Measurements from ENCODE around the gene MYH8.

Gene MYH8

GRCh38 chr17:10421900-10422542 lies at the start of gene MYH8:
Gene MYH8 (minus strand): TSS chr17:10421950. CDS start chr17:10420227, 1,723 bp downstream.
- DNase-seq (ENCODE audit: low read depth): no peak

GRCh38 chr17:10469459-10469858 lies 47.7 kb upstream of the MYH8 start, which contains the start of gene MYH4:
Gene MYH4 (minus strand): TSS chr17:10469559. CDS start chr17:10466745, 2,814 bp downstream.
- no peak for DNase-seq (ENCODE audit: low read depth)

- no peak for DNase-seq (ENCODE audit: low read depth)
Measured at GRCh38 chr17:10463402-10463801, 41.7 kb upstream of the MYH8 start.

DNA sequence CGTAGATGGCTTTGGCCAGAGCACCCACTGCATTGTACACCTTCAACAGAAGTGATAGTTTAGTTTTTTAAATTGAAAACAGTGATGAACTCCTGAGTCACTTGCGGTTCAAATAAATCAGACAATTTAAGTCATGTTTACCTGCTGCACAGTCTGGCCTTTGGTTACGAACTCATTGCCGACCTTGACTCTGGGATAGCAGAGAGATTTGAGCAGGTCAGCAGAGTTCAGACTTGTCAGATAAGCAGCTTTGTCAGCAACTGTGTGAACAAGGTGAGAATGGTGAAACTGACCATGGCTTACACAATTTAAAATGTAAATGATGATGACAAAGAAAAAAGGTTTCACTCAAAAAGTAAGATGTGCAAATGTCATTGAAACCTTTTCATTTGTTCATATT lies 38.3 kb upstream of the MYH8 start:
- no peak for DNase-seq (ENCODE audit: low read depth)

DNA sequence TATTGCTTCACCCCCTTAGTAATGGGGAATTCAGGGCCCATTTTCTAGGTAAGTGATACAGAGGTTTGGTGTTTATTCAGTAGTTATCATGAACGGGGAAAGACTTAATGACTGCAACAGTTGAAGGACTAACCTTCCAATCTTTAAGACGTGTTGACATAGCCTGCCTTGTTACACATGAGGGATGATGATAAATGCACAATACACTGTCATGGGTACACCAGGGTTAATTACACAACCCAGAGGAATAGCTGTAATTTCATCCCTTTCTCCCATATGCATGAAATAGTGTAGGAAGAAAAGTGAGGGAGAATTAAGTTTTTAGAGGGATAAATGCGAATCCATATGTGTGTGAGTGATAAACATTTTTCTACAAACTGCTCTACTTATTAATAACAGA lies 37.0 kb upstream of the MYH8 start:
- no peak for DNase-seq (ENCODE audit: low read depth)

DNA sequence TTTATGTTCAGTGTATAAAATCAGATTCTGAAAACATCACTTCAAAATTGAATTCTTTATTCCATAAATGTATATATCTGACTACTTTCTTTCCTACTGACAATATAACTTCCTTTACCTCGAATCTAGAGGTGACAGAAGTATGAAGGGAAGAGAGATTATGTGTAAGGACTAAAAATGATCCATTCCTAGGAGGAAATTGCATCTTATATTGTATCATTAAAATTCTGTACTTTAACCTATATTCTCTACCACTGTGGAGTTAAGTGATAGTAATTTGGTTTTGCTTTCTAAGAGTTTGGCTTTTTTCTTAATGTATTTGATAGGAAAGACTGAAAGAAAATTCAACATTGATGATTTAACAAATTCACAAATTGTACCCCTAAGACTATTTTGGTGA lies 36.2 kb upstream of the MYH8 start:
- no peak for DNase-seq (ENCODE audit: low read depth)

GRCh38 chr17:10447026-10447931 lies 25.5 kb upstream of the MYH8 start:
- DNase-seq (ENCODE audit: low read depth): no peak

GRCh38 chr17:10439816-10440215 lies 18.1 kb upstream of the MYH8 start:
- DNase-seq (ENCODE audit: low read depth): no peak

DNA sequence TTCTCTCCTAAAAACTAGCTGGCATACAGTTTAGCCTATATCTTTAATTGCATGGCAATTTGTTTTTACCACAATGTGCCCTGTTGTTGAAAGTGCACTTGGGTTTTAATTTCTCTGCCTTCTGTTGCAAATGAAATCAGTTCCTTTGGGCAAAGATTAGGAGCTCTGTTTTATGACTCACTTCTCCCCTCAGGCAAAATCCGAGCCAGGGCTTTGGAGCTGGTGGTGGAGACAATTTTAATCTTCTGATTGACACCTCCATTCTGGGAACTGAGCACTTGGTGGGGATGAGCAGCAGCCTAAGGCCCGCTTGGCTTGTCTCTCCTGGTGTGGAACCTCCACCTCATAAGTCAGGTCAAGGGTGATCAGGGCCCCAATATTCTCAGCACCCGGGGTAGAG lies 13.3 kb upstream of the MYH8 start:
- no peak for DNase-seq (ENCODE audit: low read depth)

DNA sequence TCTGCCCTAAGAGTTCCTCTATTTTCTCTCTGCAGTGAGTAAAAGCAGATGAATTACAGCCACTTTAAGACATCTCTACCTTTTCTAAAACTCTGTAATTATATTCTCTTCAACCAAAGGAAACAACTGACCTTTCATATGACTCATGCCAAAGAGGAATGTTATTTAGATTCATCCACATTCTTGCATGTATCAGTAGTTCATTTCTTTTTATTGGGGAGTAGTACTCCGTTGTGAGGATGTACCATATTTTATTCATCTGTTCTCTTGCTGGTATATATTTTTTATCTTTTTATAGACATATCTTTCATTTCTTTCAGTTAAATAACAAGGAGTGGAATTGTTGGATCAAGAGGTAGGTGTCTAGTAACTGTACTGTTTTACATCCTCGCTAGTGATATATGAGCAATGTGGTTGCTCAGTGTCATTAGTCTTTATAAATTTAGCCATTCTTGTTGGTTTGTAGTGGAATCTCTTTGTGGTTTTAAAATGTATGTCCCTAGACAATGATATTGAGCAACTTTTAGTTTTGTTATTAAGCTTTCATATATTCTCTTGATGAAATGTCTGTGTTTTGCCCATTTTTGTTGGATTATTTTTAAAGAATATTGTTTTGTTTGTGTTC lies 7.8 kb upstream of the MYH8 start:
- peak; percentile 2 for DNase-seq (ENCODE audit: low read depth)

DNA sequence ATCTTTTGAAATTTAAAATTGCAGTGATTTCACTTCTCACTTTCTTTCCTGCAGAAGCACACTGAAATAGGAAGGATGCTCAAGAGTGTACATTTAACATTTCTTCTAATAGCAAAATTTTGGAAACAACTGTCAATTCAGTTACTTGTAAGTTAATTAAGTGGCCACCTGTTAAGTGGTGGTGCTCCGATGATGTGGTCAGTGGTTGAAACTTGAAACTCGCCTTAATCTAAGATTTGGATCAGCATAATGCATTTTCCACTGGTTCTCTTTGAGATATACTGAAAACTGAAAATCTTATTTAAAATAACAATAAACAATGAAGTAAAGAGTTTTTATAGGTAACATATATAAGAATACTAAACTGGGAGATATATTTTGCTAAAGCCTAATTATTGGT lies 7.0 kb upstream of the MYH8 start:
- no peak for DNase-seq (ENCODE audit: low read depth)

- DNase-seq (ENCODE audit: low read depth): no peak
Measured at GRCh38 chr17:10421211-10421610, 539 bp downstream of the MYH8 start.

DNA sequence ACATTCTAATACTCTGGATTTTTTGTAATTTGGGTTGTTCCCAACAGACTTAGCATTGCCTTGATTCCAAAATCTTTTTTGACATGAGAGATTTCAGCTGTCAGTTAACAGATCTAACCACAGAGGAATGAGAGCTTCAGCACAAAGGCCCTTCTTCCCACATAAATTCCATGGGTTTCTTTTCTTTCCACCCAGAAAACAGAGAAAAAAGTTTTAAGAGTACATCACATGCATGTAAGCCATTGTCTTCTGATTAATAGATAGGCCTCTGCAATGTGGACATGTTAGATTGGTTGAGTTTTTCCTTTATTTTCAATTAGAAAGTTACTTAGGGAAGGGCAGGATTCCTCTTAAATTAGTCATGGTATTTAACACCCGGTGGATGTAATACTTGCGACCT lies 939 bp downstream of the MYH8 start:
- no peak for DNase-seq (ENCODE audit: low read depth)

- DNase-seq (ENCODE audit: low read depth): no peak
Measured at GRCh38 chr17:10417431-10417830, 4.3 kb downstream of the MYH8 start.

GRCh38 chr17:10415161-10415560 lies 6.6 kb downstream of the MYH8 start:
- DNase-seq (ENCODE audit: low read depth): no peak

DNA sequence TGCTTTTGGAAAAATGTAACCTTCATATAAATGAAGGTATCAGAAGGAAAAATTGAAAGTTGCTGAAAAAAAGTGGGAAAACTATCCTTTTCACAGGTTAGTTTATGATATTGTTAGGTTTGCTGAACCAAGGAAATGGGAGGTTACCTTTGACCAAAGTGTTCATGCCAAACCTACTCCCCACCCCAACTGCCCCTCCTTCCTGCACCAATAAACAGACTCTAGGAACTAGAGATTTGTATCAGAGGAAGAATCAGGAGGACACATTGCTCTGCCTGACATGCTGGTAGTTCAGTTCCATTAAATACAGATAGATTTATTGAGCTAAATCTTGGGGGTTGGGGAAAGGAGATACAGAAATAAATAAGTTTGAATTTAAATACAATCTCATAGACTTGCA lies 18.2 kb downstream of the MYH8 start:
- no peak for DNase-seq (ENCODE audit: low read depth)

DNA sequence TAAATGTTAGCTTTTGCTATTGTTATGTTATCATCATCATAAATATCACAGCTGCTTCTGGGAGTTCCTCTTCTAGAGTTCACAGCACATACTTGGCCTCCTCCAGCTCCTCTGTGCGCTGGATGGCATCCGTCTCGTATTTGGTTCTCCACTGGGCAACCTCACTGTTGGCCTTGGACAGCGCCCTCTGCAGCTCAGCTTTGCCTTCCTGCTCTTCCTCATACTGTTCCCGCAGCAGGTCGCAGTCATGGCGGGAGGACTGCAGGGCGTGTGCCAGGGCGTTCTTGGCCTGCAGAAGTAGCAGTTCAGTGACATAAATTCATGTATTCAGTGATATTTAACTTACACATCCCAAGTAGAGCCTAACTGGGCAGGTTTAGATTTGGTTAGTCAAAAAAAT lies 23.4 kb downstream of the MYH8 start:
- no peak for DNase-seq (ENCODE audit: low read depth)

DNA sequence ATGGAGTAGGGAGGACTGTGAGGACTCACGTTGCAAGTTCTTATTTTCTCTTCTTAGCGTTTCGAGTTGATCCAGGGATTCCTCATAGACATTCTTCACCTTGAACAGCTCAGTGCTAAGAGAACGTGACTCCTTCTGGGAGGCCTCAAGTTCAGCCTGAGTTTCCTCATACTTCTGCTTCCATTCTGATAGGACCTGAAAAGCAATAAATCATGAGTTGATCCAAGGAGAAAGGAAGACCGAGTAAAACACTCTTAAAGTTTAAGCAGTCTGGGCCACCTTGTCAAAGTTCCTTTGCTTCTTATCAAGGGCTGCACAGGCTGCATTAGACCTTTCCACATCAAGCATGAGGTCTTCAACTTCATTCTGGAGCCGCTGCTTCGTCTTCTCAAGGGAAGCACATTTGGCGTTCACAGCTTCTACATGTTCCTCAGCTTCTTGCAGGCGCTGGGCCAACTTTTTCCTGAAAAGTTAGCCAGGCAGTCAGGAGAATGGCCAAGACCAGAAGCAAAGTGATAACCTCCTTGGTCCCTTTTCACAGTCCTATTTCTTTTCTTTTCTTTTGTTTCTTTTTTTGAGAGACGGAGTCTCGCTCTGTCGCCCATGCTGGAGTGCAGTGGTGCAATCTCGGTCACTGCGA lies 25.1 kb downstream of the MYH8 start:
- no peak for DNase-seq (ENCODE audit: low read depth)

- no peak for DNase-seq (ENCODE audit: low read depth)
Measured at GRCh38 chr17:10394201-10394887, 27.4 kb downstream of the MYH8 start.

DNA sequence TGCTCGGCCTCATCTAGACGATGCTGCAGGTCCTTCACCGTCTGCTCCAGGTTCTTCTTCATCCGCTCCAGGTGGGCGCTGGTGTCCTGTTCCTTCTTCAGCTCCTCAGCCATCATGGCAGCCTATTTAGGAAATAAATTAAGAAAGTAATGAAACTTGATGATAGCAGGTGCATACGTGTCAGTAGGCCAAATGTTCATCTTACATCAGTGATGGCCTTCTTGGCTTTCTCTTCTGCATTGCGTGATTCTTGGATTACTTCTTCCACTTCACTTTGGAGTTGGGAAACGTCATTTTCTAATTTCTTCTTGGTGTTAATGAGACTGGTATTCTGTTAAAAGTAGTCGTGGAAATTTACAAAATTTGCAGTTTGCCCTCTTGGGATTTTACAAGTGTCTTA lies 28.9 kb downstream of the MYH8 start:
- DNase-seq (ENCODE audit: low read depth): no peak

DNA sequence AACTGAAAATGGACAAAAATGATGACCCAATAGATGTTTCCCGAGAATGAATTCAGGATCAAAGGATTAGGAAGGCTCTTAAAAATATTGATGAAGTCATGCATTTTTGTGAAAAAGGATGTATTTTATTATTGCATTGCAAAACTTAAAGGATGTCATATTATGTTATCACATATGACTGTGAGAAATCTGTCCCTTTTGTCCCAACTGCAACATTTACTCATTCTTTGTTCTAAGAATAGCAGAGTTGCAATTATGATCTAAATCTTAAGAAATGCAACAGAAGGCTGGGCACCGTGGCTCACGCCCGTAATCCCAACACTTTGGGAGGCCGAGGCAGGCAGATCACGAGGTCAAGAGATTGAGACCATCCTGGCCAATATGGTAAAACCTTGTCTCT lies 35.9 kb downstream of the MYH8 start:
- no peak for DNase-seq (ENCODE audit: low read depth)

DNA sequence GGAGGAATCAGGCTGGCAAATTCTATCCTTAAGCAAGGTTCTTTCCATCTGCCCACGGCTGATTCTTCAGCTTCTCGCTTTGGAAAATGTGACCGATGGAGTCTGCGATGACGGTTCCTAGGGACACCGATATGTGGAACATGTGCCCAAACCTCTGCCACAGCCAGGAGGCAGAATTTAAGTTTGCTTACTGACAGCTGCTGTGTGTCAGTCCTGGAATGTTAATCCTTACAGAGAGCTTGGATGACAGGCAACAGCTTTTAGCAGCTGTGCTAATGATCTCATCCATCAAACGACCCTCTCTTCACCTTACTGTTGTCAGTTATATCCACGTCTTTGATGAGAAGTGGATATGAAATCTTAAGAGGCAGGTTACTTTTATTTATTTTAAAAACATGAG lies 37.6 kb downstream of the MYH8 start:
- DNase-seq (ENCODE audit: low read depth): no peak
